NCI-H82 (cell line): ENCODE results near the gene ENHO.
"Not testable (repeated sequence)": the region's sequence is repeated elsewhere in the genome, so short reads cannot be mapped to it uniquely, and the experiment has no call there.

Source experiments
- DNase-seq: peaks from one replicate; lab custom pipeline; 2025; lab: John Stamatoyannopoulos, UW

ENHO gene

GRCh38 chr9:34506623-34507022, 16.2 kb downstream of the ENHO start:
- DNase-seq: no peak

DNA sequence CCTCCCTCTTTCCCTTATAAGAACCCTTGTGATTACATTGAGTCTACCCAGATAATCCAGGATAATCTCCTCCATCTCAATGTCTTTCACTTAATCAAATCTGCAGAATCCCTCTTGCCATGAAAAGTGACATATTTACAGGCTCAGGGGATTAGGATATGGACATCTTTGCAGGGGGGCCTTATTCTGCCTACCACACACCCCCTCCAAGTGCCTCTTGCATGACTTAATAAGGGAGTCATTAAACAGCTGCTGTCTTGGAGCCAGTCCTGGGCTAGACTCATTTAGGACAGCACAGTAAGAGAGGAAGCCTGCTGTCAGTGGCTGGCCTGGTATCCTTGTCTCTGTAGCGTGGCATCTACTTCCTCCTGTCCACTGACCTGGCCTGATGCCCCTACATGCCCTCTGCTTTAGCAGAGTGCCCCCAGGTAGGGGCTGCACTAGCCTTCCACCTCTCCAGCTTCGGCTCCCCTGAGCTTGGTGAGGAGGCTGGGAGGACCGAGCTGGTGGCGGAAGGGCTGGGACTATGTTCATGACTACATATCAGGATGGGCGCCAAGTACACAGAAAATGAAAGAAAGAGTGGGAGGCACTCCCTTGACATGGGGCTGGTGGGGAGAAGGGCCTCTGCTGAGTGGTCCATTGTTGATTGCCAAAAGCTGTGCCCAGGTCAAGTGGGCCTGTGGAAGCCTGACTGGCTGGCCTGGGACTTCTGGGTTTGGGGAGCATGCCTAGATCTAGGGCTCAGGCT, 17.2 kb downstream of the ENHO start:
- peak; percentile 98 for DNase-seq

GRCh38 chr9:34503406-34503805, 19.4 kb downstream of the ENHO start:
- DNase-seq: no peak

- no peak for DNase-seq
Measured at GRCh38 chr9:34502891-34503290, 19.9 kb downstream of the ENHO start.

DNA sequence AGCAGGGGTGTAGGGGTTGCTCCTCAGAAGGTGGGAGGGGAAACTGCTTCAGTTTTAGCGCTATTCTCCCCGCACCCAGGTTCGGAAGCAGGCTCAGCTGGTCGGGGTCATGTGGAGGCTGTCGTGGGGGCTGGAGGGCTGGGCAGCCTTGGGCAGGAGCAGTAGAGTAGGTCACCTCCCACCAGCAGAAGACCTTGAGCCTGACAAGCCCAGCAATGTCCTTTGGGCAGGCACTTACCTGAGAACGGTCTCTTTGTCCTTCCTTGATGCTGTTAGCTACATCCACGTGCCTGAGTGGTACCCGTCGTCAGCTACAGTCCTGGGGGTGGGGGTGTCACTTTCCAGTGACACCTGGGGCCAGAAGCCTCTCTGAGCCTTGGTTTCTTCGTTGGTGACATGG, 20.3 kb downstream of the ENHO start:
- DNase-seq: no peak

DNA sequence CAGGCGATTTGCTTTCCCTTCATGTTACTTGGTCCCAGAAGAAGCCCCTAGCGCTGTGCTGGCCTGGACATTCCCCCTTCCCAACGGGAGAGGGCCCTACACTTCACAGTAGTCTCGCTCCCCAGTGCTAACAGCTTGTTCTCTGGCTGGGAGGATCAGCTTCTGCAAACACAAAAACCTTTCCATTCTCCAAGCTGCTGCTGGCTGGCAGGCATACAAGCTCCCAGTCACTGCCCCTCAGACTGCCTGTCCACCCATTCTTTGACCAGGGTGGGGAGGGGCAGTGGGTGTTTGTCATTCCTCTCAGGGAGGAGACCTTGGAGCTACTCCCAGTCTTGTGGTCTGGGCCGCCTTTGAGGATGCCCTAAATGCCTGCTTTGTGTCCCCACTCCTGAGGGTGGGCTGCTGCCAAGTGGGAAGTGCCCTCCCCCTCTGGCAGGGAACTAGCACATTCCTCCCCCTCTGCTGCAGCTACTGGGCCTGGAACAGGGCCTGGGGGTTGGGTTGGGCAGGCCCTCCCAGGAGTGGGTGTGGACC, 20.8 kb downstream of the ENHO start:
- DNase-seq: peak; percentile 23

- no peak for DNase-seq
Measured at GRCh38 chr9:34501372-34501771, 21.4 kb downstream of the ENHO start.

- peak; percentile 72 for DNase-seq
Measured at GRCh38 chr9:34500623-34501267, 22.0 kb downstream of the ENHO start.

DNA sequence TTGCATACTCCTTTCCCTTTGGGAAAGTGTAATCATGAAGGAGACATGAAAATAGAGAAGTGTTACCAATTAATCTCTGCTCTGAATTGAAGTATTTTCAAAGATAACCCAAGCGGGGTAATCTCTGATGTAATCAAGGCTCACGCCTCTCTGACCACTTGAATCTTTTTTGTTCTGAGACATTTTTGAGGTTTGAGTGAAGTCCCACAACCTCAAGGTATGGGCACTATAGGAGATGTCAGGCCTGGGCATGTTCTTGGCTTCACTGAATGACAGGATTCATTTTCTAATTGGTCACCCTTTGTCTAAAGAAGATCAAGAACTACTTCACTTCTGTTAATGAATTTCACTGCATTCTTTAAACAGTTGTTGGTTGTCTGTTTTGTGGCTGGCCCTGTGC, 23.7 kb downstream of the ENHO start:
- no peak for DNase-seq

GRCh38 chr9:34498553-34498952, 24.2 kb downstream of the ENHO start:
- no peak for DNase-seq

- DNase-seq: no peak
Measured at GRCh38 chr9:34496149-34496712, 26.6 kb downstream of the ENHO start.

GRCh38 chr9:34493972-34494535, 28.7 kb downstream of the ENHO start:
- DNase-seq: no peak

DNA sequence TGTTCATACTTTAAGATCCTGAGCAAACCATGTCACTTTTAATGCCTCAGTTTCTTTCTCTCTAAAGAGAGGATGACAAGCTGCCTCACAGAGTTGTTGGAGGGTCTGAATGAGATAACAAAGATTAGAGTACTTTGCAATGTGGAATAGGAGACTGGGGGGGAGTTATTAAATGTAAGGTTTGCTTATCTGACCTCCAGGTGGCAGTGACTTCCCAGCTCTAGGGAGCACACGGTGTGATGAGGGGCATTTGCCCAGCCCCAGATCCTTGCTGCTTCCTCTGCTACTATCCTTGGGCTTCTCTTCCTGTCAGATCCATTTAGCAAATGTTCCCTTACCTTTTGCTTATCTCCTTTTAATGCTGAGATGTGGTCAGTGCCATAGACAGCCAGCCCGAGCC, 30.7 kb downstream of the ENHO start:
- peak; percentile 53 for DNase-seq

DNA sequence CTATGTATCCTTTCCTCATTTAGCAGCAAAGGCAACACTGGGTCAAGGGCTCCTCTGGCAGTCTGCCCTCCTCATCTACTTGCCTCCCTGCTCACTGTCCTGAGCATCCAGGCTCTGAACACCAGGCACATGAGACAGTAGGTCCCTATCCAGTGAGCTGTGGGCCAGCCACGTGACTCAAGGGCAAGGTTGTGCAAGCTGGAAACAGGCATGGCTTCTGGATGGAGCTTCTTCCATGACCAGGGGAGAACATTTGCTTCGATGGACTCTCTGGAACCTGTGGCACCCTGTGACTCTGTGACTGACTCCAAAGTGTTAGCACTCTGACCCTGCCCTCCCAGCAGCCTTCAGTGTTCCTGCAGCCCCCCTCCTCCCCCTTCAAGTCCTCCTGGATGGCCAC, 31.2 kb downstream of the ENHO start:
- DNase-seq: no peak

DNA sequence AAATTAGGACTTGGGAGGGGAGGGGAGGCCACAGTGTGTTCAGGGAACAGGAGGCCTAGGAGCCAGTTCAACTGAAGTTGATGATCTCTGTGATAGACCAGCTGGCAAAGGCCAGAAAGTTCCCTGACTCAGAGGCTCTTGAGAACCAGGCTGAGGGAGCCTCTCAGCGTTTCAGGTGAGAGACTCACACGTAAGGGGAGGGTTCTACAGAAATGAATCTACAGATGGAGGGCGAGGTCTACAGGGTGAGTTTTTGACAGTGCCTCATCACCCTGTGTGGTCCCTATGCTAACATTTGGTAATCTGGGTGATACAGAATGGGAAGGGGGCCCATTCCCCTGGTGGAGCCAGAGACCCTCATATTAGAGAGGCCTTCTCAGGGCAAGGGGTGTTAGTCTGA, 32.0 kb downstream of the ENHO start:
- no peak for DNase-seq

DNA sequence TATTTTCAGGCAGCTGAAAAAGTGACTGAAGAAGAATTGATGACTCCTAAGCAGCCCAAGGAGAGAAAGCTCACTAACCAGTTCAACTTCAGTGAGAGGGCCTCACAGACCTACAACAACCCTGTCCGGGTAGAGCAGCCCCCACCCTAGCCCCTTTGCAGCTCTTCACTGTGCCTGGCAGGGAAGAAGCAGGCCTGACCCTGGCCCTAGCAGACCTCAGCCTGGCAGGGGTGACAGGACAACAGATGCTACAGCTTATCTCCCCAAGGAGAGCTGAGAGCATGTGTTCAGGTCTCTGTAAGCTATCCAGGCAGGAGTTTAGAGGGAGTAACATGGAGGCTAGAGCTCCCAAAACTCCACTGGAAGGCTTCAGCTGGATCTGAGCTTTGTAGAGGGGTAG, 32.4 kb downstream of the ENHO start:
- DNase-seq: peak; percentile 56

GRCh38 chr9:34486572-34486971, 36.2 kb downstream of the ENHO start:
- no peak for DNase-seq

GRCh38 chr9:34485822-34486221, 37.0 kb downstream of the ENHO start:
- DNase-seq: no peak

DNA sequence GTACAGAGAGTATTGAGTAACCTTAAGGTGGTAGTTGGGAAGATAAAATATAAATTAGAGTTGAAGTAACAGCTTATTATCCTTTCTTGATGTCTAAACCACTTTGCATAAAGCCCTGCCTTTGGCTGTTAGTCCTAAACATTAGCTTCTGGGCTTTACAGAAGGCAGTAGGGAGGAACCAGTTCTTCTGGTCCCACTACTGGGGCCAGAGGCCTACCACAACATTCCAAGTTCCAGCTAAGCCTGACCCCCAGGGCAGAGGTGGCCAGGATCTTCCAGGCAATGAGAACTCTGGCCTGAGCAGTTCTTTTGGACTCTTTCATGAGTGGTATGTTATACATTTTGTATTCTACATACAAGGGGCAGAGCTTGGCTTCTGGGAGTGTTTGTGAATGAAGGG, 38.1 kb downstream of the ENHO start:
- no peak for DNase-seq

GRCh38 chr9:34482746-34483145, 40.0 kb downstream of the ENHO start:
- not testable (repeated sequence) for DNase-seq

- not testable (repeated sequence) for DNase-seq
Measured at GRCh38 chr9:34481620-34482019, 41.2 kb downstream of the ENHO start.

DNA sequence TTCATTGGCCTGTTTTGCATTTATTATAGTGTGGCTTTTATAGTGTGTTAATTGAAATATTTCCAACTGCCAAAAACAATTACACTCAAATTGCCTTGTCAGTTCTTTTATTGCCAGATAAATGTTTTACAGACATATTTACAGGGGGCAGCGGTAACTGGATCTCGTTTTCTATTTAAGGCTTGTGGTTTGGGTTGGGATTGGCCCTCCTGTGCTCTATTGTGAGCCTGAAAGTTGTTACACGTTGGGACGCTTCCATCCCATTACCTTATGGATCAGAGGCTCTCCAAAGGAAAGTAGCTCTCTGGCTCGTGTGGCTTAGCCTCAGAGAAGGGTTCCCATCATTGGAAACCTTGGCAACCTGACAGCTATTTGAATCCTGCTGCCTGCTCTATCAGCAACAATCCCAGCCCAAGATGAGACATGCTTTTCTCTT, 43.3 kb downstream of the ENHO start:
- DNase-seq: no peak

DNA sequence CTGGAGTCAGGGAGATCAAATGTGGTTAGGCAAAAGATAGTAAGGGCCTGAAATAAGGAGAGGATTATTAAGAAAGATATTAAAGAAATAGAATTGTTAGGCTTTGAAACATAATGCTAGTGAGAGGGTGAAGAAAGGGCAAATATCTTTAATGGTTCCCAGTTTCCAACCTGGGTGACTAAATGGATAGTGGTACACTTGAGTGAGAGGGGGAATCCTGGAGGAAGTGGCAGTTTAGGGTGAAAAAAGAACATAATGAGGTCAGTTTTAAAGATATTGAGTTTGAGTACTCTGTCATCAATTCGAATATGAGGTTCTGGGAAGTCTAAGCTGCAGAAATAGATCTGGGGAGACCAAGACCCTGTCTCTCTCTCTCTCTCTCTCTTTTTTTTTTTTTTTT, 45.2 kb downstream of the ENHO start:
- no peak for DNase-seq
